Measurements from ENCODE around the gene MARCHF9. TPM values are rescaled to one million over a fixed set of nuclear protein-coding genes. Genes with fewer than 3 reads are reported as not detected.

MARCHF9 gene, protein sequence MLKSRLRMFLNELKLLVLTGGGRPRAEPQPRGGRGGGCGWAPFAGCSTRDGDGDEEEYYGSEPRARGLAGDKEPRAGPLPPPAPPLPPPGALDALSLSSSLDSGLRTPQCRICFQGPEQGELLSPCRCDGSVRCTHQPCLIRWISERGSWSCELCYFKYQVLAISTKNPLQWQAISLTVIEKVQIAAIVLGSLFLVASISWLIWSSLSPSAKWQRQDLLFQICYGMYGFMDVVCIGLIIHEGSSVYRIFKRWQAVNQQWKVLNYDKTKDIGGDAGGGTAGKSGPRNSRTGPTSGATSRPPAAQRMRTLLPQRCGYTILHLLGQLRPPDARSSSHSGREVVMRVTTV
- total RNA-seq: 6.1 and 9.1 TPM in 2 replicates

DNA sequence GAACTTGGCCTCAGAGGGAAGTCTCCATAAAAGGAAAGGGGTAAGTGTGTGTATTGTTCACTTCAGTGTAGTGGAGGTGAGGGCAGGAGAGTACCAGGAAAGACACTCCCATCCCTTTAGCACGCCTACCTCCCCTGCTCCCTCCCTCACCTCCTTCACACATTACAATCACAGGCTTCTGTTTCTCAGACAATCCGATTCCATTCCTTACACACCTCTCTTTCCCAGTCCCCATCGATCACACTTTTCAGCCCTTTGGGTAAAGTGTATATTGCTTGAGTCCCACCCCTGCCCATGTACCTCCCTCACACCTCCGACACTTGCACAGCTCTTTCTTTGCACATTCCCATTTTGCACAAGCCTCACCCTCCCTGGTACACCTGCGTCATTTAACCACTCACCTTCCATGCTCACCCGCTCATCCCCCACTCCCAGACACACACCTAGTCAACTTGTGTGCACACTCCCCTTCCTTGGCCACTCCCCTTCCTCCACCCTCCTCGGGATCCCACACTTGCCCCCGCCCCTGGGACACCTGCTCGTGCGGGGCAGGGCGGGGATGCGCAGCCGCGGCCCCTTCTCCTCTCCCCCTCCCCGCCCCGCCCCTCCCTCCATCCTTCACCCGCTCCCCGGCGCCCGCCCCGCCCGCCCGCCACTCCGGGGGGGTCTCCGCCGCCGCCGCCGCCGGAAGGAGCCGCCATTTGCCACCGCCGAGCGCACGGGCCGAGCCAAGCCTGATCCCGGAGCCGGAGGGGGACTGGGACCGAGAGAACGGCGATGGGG is at the start of gene MARCHF9:
Gene MARCHF9, plus strand, starts transcription at position 693 of the 783 bp plus-strand sequence. CDS start 426 bp downstream, outside the sequence.

DNA sequence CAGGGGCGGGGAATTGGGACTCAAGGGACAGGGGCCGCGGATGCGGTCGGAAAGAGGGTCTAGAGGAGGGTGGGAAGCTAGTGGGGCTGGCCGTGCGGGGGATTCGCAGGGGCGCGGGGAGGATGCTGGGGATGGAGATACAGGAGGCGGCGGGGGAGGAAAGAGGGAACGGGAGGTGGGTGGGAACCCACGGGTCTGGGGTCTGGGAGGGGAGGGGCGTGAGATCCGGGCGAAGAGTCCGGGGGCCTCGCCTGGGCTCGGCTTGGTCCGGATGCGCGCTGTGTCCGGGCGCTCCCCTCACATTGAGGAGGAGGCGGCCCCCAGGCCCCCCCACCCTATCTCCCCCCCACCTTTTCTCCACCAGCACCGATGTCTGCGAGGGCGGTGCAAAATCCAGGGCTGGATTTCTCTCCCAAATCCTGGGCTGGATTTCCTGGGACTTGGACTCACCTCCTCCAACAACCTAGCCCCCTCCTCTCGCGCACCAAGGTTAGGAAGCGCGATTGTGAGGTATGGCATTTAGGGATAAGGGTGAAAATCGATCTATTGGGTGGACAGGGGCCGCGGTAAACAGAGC is 16.2 kb upstream of the MARCHF9 start, which contains the start of gene AGAP2:
Gene AGAP2, minus strand, starts transcription at position 82 of the 577 bp plus-strand sequence. CDS start 496 bp downstream, outside the sequence.

DNA sequence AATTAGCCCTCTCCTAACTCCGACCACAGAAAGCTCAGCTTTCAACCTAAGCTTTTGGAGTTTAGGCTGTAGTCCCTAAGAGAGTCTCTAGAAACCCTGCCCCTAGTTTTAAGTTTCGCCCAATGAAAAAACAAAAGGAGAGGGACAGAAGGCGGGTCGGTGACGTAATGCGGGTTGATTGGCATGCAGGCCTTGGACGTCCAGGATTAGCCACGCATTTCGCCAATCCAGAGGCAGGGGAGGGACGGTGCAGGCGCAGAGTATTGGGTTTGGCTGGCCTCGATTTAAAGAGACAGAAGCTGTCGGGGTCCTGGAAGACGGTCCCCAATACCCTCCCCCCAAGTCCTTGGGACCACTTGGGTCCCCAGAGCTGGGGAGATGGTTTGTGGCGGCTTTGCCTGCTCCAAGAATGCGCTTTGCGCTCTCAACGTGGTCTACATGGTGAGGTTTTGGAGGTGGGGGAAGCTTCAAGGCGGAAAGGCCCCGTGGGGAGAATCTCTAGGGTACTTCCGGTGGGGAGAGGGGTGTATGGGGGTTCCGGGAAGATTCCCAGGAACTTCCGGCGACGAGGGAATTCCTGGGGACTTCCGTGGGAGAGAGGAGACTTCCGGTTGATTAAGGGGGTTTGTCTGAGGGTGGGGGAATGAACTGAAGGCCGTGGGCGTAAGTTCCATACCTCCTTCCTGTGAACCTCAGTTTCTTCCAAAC is 10.0 kb upstream of the MARCHF9 start, which contains the start of gene TSPAN31:
Gene TSPAN31, plus strand, starts transcription at position 263 of the 708 bp plus-strand sequence. Its CDS starts 116 bp downstream, at position 379.

DNA sequence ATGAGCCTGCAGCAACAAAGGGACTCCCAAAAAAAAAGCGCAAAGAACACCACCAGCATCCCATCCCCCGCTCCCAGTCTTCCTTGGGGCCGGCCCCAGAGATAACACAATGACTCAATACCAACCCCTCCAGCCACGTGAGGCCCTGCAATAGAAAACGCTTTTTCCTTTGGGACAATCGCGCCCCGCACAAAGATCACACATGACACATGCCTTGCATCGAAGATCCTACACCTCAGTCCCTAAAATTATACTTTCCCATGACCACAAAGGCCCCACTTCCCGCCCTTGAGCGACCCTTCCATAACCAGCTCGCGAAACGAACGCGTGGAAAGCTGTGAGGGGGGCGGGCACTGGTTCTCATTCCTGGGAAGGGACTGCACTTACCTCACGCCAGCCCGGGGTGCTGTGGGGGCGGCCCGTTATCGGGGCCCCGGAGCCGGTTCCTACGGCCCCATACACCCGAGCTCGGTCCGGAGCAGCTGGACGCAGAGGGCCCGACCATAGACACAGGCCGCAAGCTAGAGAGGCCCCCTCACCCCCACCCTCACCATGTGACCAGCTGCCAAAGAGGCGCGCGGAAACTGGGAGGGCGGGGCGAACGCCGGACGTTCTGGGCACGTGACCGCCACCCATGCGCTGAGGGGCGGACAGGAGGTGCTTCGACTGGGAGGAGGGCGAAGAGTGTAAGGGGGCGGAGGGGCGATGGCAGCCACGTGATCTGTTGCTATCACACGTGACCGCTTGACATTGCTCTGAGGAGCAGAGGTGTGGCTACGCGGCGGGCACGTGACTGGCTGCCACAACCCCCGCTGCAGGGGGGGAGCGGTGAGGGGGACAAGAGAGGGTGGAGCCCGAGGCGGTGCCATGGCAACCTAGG is 2.9 kb upstream of the MARCHF9 start, which contains the start of gene CDK4:
Gene CDK4, minus strand, starts transcription at position 523 of the 880 bp plus-strand sequence. CDS start 593 bp downstream, outside the sequence.

DNA sequence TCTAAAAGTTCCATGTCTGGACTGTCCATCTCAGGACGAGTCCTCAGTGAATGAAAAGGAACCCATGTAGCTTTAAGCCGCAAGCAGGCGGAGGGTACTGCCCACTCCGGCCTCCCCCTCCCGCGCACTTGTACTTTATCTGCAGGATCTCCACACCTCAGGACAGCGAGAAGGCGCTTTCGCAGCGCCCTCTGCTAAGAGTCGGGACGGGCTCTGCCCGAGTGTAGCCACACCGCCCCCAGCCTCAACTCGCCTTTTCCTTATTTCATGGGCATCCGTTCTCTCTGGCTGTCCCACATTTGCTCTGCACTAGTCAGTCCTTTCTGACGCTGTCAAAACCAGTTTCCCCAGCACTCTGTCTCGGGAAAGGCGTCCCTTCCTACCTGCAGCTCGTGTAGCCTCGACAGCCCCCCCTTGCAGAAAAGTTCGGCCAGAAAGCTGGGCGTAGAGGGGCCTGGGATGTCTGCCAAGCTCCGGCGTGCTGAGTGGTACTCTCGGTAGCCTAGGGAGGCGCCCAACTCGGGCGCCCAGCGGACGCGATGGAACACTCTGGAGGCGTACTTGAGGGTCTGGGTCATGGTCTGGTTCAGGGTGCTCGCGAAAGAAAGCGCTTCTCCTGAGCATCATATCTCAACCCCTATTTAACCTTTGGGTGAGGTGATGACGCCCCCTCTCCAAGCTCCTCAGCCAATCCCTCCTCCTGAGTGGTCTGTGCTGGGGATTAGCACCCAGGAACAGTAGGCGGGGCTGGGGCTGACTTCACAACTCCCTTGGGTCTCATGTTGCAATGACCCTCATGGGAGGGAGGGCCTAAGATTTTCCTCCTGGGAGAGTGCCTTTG is 11.8 kb downstream of the MARCHF9 start, which contains the start of gene CYP27B1:
Gene CYP27B1, minus strand, starts transcription at position 615 of the 841 bp plus-strand sequence. Its CDS starts 37 bp downstream, at position 578.

DNA sequence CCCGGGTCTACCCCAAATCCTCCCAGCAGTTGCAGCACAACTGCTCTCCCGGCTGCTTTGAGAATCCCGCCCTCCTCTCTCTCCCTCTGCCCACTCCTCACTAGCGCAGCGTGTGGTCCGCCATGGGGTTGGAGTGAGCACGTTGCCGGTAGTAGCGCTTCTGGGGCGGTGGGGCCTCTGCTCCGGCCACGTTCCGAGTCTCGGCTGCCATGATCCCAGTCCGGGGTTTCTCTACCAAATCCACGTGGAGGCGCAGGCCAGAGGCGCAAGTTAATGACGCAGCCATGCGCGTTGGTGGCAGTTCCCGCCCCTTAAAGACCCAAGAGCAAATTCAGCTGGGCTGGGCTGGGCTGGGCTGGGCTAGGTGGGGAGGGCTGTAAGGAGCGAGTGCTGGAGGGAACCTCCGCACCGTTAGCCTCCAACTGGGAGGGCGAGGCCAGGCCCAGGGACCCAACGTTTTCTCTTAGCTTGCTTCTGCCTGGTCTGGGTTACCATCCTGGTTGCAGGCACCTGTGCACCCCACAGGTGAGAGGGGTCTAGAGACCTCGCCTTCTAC is 17.0 kb downstream of the MARCHF9 start, which contains the start of gene METTL1:
Gene METTL1, minus strand, starts transcription at position 233 of the 556 bp plus-strand sequence. Its CDS starts 22 bp downstream, at position 211.

DNA sequence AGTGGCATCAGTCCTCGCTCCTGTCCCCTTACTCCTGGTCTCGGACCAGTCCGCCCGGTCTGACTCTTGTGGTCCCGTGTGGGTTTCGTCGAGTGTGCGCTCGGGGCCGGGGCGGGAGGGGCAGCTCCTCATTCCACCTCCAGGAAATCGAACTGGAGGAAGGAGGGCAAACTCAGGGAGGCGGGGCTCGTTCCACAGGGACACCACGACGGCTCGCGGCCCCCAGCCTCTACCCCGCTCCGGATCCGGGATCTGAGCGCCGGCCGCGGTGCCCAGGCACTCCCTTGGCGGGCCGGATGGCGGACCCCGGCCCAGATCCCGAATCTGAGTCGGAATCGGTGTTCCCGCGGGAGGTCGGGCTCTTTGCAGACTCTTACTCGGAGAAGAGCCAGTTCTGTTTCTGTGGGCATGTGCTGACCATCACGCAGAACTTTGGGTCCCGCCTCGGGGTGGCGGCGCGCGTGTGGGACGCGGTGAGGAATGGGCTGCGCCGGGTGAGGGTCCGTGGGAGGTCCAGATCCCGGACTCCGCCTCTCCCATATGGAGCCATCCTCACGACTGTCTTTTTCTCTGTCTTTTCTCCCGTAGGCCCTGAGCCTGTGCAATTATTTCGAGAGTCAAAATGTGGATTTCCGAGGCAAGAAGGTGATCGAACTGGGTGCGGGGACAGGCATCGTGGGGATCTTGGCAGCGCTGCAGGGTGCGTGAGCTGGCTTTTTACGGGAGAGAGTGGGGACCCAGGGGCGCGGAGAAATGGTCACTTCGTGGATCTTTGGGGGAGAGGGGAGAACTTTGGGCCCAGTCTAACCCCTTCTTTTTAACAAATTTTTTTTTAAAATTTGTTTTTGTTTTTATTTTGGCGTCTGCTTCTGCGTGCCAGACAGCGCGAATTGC is 17.8 kb downstream of the MARCHF9 start, which contains the start of gene EEF1AKMT3:
Gene EEF1AKMT3, plus strand, starts transcription at position 186 of the 894 bp plus-strand sequence. Its CDS starts 111 bp downstream, at position 297.

DNA sequence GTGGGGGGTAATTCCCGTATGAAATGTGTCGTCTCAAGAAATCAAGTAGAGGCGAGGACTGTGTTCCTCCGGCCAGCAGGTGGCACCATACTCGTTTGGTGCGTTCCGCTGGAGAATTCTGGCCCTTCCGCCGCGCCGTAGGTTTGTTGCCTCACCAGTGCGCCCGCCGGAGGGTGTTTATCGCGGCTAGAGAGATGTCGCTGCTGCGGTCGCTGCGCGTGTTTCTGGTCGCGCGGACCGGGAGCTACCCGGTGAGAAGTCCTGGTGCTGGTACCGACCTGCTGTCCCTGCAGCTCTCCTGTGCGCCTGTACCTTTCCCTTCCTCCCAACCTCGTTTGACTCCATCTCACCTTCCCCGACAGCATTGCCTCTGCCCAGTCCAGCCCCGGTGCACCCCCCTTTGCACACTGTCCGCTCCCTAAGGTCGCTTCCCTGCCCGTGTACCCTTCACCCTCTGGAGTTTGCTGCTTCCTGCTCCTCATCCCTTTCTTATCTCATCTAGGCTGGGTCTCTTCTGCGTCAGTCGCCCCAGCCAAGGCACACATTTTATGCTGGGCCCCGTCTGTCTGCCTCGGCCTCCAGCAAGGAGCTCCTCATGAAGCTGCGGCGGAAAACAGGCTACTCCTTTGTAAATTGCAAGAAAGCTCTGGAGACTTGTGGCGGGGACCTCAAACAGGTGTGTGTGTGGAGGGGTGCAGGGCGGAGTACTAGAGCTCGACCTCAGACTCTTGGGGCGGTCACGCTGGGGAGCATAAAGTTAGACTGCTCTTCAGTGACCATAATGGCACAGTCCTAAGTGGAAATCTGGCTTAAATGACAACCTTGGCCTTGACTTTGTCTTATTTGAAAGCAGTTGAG is 27.9 kb downstream of the MARCHF9 start, which contains the start of gene TSFM:
Gene TSFM, plus strand, starts transcription at position 180 of the 858 bp plus-strand sequence. Its CDS starts 15 bp downstream, at position 195.

Other genes starting within 250 kb of the MARCHF9 start
- 18.9 and 54.0 TPM in 2 replicates for gene DDIT3, start 234.6 kb upstream of the MARCHF9 start, total RNA-seq
- 2.7 and 3.3 TPM in 2 replicates for gene MBD6, start 232.3 kb upstream of the MARCHF9 start, total RNA-seq
- gene DCTN2, start 207.9 kb upstream of the MARCHF9 start, total RNA-seq: 175 and 190 TPM in 2 replicates
- gene KIF5A, start 205.1 kb upstream of the MARCHF9 start, total RNA-seq: 0.08 and 0.19 TPM in 2 replicates
- 57.7 and 73.4 TPM in 2 replicates for gene PIP4K2C, start 163.9 kb upstream of the MARCHF9 start, total RNA-seq
- gene DTX3, start 150.3 kb upstream of the MARCHF9 start, total RNA-seq: 5.7 and 11.7 TPM in 2 replicates
- gene ARHGEF25, start 143.7 kb upstream of the MARCHF9 start, total RNA-seq: 0.76 and 2.0 TPM in 2 replicates
- gene B4GALNT1, start 121.9 kb upstream of the MARCHF9 start, total RNA-seq: 0.34 and 1.2 TPM in 2 replicates
- 137 and 149 TPM in 2 replicates for gene OS9, start 61.0 kb upstream of the MARCHF9 start, total RNA-seq
- 0.80 and 0.94 TPM in 2 replicates for gene AGAP2, start 16.4 kb upstream of the MARCHF9 start, total RNA-seq
- gene TSPAN31, start 10.1 kb upstream of the MARCHF9 start, total RNA-seq: 54.4 and 65.6 TPM in 2 replicates
- 102 and 145 TPM in 2 replicates for gene CDK4, start 2.8 kb upstream of the MARCHF9 start, total RNA-seq
- 92.0 and 93.4 TPM in 2 replicates for gene CYP27B1, start 12.0 kb downstream of the MARCHF9 start, total RNA-seq
- gene METTL1, start 17.0 kb downstream of the MARCHF9 start, total RNA-seq: 11.6 and 13.9 TPM in 2 replicates
- 4.9 and 5.2 TPM in 2 replicates for gene EEF1AKMT3, start 17.5 kb downstream of the MARCHF9 start, total RNA-seq
- 30.2 and 41.5 TPM in 2 replicates for gene TSFM, start 27.7 kb downstream of the MARCHF9 start, total RNA-seq
- gene AVIL, start 63.6 kb downstream of the MARCHF9 start, total RNA-seq: 0.23 and 0.53 TPM in 2 replicates
- gene CTDSP2, start 91.6 kb downstream of the MARCHF9 start, total RNA-seq: 37.1 and 60.8 TPM in 2 replicates
- 14.7 and 15.2 TPM in 2 replicates for gene ATP23, start 186.5 kb downstream of the MARCHF9 start, total RNA-seq

Measured in hair follicular keratinocyte (primary cell).